IPS-NIHi11 (cell line): ENCODE measurements around the gene ATP1A3.
"Not testable (repeated sequence)": the region's sequence is repeated elsewhere in the genome, so short reads cannot be mapped to it uniquely, and the experiment has no call there.

Experiments
- DNase-seq: peaks from one replicate; pipeline ENCODE4 v3.0.0; 2012; ENCODE audit warnings: mixed read lengths, low spot score

Gene ATP1A3

DNA sequence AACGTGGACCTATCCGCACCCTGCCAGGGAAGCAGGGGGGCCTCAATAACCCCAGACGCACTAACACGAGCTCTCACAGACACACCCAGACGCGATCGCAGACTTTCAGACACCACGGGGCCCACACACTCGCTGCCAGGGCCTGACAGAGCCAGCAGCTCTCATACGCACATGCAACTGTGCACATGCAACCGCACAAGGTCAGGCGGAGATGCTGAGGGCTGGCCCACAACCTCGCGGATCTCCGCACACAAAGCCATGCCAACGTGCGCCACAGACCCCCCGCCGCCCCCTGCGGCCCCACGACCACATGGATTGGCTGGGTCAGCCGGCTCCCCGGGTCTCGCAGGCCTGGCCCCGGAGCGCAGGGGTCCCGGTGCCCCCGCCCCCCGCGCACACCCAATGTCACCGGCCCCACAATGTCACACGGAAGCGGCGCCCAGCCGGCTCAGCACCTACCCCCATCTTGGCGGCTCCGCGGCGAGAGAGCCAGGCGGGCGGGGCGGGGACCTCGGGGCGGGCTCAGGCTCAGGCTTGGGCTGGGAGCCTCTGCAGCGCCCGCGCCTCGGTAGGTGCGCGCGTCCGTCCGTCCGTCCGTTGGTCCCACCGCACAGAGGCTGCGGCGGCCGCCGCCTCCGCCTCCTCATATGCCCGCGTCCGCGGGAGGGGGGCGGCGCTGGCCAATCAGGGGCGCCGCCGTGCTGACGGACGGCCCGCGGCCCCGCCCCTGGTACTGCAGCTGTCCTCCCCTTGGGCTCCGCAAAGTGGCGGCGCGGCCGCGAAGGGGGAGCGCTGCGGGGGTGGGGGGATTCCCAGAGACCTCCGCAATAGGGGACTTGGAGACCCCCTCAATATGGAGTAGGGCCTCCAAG lies at the start of gene ATP1A3:
Gene ATP1A3, minus strand, starts transcription at position 619 of the 872 bp plus-strand sequence. Its CDS starts 154 bp downstream, at position 465.
- peak; percentile 97 for DNase-seq

DNA sequence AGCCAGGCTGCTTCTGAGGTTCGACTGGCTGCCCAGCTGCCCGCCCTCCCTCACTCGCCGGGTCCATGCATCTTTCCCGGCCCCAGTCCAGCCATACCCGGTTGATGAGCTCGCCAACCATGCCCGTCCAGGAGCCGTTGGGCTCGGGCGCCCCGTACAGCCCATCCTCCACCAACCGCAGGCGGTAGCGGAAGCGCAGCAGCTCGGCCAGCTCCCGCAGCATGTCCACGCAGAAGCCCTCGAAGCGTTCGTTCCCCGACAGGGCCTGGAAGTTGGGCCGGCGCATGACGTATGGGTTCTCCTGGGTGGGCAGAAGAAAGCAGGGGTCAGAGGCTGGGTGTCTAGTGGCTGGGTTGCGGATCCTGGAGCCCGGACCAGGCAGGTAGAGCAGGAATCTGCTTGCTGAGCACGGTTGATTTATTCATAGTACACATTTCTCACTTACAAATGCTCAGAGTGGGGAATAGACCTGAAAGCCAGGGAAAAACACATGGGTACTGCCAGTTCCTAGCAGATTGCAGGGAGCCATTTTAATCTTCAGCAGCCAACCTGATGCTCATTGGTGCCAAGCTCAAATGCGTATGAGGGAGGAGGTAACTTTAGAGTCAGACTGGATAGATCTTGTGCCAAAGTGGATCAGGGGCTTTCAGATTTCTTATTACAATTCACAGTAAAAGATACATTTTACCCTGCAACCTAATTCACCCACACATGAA lies 48.6 kb upstream of the ATP1A3 start:
- DNase-seq: no peak

DNA sequence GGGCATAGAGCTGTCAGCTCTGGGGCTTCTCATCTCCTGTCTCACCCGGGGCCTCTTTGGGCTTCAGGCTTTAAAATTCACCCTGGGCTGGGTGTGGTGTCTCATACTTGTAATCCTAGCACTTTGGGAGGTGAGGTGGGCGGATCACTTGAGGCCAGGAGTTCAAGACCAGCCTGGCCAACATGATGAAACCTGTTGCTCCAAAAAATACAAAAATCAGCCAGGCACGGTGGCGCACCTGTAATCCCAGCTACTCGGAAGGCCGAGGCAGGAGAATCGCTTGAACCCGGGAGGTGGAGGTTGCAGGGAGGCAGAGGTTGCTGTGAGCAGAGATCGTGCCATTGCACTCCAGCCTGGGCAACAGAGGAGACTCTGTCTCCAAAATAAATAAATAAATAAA lies 46.5 kb upstream of the ATP1A3 start:
- not testable (repeated sequence) for DNase-seq

- no peak for DNase-seq
Observed at GRCh38 chr19:42040031-42040430, 46.0 kb upstream of the ATP1A3 start.

GRCh38 chr19:42038666-42039065 lies 44.6 kb upstream of the ATP1A3 start:
- DNase-seq: no peak

DNA sequence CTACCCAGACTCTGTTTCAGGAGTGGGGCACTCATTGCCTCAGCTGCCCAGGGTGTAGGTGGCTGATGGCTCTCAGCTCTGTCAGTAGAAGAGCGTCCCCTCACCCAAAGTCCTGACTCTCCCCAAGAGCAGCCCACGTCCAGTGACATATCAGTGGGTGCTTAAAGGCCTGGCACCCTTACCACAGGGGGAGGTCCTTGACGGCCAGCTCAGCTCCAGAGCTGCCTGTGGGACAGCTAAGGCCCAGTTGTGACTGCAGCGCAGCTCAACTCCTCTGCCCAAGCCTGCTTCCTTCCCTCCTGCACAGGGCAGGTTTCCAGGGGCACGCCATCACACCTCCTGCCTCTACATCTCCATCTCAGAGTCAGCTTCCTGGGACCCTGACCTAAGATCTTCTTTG lies 43.6 kb upstream of the ATP1A3 start:
- no peak for DNase-seq

DNA sequence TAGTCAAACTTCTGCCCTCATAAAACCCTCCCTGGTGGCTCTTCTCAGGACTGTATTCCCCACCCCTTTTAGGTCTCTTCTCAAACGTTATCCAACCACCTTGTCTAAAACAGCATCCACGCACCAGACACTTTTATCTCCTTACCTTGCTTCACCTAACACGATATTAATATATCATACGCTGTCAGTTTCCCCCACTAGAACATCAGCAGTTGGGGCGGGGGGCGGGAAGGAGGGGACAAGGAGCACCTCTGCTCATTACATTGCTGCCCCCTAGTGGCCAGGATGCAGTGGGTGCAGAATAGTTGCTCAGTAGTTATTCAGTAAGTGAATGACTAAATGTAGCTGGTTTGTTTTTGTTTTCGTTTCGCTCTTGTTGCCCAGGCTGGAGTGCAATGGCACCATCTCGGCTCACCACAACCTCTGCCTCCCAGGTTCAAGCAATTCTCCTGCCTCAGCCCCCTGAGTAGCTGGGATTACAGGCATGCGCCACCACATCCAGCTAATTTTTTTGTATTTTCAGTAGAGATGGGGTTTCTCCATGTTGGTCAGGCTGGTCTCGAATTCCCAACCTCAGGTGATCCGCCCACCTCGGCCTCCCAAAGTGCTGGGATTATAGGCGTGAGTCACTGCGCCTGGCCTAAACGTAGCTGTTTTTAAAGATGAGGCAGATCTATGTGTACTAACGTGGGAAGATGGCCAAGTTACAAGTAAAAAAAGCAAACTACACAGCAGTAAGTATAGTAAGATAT lies 40.8 kb upstream of the ATP1A3 start:
- peak; percentile 85 for DNase-seq

DNA sequence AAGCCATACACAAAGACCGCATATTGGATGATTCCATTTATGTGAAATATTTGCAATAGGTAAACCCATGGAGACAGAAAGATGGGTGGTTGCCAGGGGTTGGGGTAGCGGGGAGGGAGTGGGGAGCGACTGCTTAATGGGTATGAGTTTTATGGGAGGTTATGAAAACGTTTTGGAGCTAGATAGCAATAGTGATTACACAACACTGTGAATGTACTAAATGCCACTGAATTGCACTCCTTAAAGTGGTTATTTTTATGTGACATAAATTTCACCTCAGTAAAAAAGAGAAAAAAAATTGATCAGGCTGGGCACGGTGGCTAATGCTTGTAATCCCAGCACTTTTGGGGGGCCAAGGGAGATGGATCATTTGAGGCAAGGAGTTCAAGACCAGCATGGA lies 39.4 kb upstream of the ATP1A3 start:
- DNase-seq: no peak

DNA sequence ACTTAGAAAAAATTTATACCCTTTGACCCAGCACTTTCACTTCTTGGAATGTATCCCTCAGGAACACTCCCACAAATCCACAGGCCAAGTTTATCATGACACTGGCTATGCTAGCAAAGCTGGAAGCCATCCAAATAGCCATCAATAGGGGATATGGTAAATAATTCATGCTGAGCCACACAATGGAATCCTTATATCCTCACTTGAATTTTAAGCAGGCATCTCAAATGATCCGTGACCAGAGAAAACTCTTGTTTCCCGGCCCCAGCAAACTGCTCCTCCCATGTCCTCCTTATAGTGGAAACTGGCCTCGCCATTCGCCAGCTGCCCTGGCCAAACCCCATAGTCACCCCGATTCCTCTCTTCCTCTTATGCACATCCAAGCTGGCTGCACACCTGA lies 38.4 kb upstream of the ATP1A3 start:
- peak; percentile 71 for DNase-seq

DNA sequence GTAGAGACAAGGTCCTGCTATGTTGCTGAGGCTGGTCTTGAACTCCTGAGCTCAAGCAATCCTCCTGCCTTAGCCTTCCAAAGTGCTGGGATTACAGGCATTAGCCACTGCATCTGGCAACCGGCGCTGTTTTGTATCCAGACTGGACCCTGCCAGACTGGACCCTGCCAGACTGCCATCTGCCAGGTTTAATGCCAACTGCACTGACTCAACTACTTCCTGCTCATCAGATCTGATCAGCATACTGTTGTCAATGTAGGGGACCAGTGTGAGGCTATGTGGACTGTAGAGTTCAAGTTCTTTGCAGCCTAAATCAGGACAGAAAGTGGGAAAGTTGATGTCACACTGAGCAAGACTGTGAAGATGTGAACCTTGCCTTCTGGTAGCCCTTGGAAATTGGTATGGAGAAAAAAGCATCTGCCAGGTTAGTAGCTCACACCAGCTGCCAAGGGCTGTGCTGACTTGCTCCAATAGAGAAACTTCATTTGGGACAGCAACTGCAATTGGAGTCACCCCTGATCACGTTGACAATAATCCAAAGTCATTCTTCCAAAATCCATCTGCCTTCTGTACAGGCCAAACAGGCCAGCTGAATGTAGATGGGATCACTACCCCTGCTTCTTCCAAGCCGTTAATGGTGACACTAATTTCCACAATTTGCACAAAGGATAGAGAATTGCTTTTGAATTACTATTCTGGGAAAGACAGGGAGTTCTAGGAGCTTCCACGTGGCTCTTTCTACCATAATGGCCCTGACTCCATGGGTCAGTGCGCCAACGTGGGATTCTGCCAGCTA lies 36.8 kb upstream of the ATP1A3 start:
- no peak for DNase-seq

DNA sequence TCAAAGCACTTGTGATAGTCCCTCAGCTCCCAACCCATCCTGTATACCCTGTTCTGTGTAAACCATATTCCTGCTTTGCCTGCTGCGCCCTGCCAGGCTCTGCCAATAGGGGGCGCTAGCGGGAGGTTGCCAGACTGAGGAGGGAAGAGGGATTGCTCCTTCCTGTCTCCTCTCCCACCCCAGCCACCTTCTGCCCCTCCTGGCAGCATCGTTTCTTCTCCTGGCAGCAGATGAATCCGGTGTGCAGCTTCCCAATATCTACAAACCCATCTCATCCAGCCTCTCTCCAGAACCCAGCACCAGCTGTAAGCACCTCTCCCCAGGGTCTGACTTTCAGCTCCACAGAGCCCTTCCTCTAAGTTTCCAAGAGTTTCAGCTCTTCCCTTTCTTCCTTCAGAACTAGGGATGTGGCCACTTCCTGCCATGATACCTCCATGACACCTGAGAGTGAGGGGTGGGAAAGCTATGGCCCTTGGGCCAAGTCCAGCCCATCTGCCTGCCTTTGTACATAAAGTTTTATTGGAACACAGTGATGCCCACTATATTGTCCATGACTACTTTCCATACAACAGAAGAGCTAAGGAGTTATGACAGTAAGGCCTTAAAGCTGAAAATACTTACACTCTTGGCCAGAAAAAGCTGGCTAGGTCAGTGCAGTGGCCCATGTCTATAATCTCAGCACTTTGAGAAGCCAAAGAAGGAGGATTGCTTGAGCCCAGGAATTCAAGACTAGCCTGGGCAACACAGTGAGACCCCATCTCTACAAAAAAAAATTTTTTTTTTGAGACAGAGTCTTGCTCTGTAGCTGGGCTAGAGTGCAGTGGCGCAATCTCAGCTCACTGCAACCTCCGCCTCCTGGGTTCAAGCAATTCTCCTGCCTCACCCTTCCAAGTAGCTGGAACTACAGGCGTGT lies 34.5 kb upstream of the ATP1A3 start:
- peak; percentile 84 for DNase-seq

DNA sequence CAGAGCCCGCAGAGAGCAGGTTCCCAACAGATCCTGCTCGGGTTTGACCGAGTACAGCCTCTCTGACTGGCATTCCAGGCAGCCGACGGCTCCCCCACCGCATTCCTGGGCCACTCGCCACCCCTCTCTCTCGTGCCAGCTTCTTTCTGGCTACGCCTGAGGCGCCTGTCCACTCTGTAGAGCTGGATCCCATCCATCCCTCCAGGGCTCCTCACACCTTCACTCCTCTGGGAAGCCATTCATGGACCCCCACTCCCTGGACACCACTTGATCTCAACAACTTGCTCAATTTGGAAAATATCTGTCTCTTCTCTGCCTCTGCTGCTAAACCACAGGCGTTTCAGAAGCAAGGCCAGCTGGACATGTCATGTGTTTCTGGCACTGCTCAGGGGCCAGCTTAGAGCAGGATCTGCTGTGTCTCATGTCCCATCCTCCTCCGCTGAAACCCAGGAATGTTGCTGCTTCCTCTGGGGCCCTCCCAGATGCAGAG lies 30.6 kb upstream of the ATP1A3 start:
- no peak for DNase-seq

DNA sequence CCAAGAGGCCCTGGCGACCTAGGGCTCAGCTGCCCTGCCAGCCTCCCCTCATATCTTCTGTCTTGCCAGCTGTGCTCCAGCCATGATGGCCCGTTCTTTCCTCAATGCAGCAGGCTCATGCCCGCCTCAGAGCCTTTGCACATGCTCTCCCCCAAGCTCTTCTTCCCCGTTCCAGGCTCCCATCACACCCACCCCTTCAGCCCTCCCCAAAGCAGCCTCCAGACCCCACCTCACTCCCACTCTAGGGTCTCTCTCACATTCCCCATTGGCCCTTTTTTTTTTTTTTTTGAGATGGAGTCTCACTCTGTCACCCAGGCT lies 29.9 kb upstream of the ATP1A3 start:
- DNase-seq: no peak

DNA sequence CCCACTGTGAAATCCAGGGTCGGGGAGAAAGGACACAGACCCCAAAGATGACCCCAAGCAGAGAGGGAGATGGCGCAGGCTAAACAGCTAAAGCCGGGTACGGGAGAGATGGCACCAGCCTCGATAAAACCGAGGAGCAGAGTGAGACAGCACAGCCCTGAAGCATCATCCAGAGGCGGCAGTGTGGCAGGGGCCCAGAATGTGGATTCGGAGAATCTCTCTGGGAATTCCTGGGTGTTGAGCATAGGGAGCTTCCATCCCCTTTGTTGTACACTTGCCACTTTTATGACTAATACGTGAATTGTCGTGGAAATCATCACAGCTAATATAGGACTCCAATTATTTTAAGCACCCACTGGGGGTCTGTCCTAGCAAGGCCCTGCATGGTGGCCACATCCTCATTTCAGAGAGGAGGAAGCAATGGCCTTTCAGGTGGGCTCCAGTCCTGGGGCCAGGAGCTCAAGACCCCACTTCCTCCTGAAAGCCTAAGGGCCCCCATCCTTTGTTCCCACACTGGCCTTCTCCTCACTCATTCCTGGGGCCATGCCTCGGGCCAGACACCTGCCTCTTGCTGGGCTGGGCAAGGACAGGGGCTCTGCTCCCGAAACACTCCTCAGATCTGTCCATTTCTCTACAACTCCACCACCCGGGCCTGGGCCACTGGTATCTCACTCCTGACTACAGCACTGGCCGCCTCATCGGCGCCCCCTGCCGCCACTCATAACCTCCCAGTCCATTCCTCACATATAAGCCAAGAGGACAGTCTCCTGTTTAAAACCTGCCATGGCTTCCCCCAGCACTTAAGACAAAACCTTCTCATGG lies 29.3 kb upstream of the ATP1A3 start:
- DNase-seq: peak; percentile 74

DNA sequence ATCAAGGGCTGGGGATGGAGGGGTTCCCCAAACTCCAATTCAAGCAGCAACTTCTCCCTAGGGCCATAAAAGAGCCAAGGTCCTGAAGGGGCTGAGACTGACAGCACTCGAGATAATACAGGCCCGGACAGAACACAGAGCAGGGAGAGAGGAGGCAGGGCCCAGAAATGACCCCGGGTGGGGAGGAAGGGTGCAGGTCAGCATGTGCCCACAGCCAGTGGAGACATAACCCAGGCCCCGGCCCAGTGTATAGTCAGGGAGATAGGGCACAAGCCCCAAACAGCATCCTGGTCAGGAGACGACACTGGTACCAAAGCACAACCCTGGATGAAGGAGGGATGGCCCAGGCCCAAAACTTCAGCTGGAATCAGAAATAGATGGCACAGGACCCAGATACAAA lies 28.6 kb upstream of the ATP1A3 start:
- DNase-seq: no peak

GRCh38 chr19:42021185-42021584 lies 27.2 kb upstream of the ATP1A3 start:
- no peak for DNase-seq

DNA sequence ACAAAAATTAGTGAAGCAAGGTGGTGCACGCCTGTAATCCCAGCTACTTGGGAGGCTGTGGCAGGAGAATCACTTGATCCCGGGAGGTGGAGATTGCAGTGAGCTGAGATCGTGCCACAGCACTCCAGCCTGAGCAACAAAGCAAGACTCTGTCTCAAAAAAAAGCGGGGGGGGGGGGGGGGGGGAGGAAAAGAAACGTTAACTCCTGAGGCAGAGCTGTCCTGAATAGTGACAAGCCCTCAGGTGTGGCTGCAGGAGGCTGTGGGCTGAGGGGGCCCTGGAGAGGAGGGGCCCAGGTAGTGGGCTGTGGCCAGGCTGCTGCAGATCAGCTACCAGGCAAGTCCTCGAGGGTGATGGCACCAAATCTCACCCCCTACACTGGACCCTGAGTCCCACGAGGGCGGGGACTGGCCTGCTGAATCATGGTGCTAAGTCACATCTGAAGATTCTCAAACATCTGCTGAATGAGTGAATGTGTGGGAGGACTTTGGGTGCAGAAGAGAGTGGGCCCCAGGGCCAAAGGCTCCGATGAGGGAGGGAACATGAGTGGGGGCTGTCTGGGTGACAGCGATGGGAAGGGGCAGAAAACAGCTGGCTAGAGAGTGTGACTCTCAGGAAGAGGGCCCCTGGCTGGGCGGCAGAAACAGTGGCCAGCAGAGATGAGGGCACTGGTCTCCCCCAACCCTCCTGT lies 24.6 kb upstream of the ATP1A3 start:
- no peak for DNase-seq

GRCh38 chr19:42017040-42017439 lies 23.0 kb upstream of the ATP1A3 start:
- DNase-seq: no peak

- DNase-seq: not testable (repeated sequence)
Observed at GRCh38 chr19:42012747-42013146, 18.7 kb upstream of the ATP1A3 start.
